Natural killer cell (primary cell): Measurements from ENCODE around the gene CCDC66. TPM values are rescaled to one million over a fixed set of nuclear protein-coding genes. Genes with fewer than 3 reads are reported as not detected.

Experiments used
- ATAC-seq, 3 donors: fragments of 150-1000 bp in 2 of 3; fragments of 200-7000 bp in 1 of 3; cut with Tn5 transposase; 1 replicate in 1 of 3; 2 replicates in 2 of 3; pipeline ENCODE4 v1.10.0; 2021; ENCODE audit warnings: mild to moderate bottlenecking in 2 of 3, moderate library complexity in 2 of 3
- DNase-seq, 2 donors: peaks; one replicate each; pipeline versions ENCODE4 v3.0.0 to v3.0.0-alpha.2; 2013 to 2021; ENCODE audit warnings: mixed read lengths in 1 of 2
- H3K27ac ChIP-seq: one replicate; pipeline ENCODE4 v1.5.1; 2013; ENCODE audit warnings: mild to moderate bottlenecking, low read length
- H3K27me3 ChIP-seq: one replicate; pipeline ENCODE4 v1.6.1; 2013; ENCODE audit warnings: low read length; ENCODE audit not compliant: control insufficient read depth, insufficient read depth
- H3K36me3 ChIP-seq: one replicate; pipeline ENCODE4 v1.6.1; 2013; ENCODE audit warnings: low read length; ENCODE audit not compliant: control insufficient read depth, insufficient read depth
- H3K4me1 ChIP-seq: one replicate; pipeline ENCODE4 v1.6.1; 2013; ENCODE audit warnings: low read length; ENCODE audit not compliant: control insufficient read depth, insufficient read depth
- H3K4me3 ChIP-seq: one replicate; pipeline ENCODE4 v1.5.1; 2013; ENCODE audit warnings: low read length
- H3K9me3 ChIP-seq: one replicate; pipeline ENCODE4 v1.6.1; 2013; ENCODE audit warnings: low read length; ENCODE audit not compliant: control insufficient read depth, insufficient read depth
- H3K27ac Mint-ChIP-seq, 2 donors: one replicate each; pipeline ENCODE4 v1.8.0; 2022; ENCODE audit warnings: mild to moderate bottlenecking in 2 of 2, mixed read lengths in 2 of 2, moderate library complexity in 1 of 2
- H3K27me3 Mint-ChIP-seq, 2 donors: one replicate each; pipeline ENCODE4 v1.8.0; 2022; ENCODE audit warnings: low read depth in 2 of 2, mixed read lengths in 2 of 2
- H3K36me3 Mint-ChIP-seq: one replicate; pipeline ENCODE4 v1.8.0; 2022; ENCODE audit warnings: mixed read lengths
- H3K4me1 Mint-ChIP-seq, 2 donors: one replicate each; pipeline ENCODE4 v1.8.0; 2022; ENCODE audit warnings: mixed read lengths in 2 of 2
- H3K4me3 Mint-ChIP-seq: one replicate; pipeline ENCODE4 v1.8.0; 2022; ENCODE audit warnings: mild to moderate bottlenecking, moderate library complexity, mixed read lengths
- H3K9me3 Mint-ChIP-seq, 2 donors: one replicate each; pipeline ENCODE4 v1.8.0; 2022; ENCODE audit warnings: mixed read lengths in 2 of 2
- WGBS: methylation state at CpG from one replicate; pipeline ENCODE4 v1.1.7; 2013; ENCODE audit warnings: missing lambda C conversion rate; ENCODE audit not compliant: insufficient coverage; 5-methylcytosine and 5-hydroxymethylcytosine counted together
- intact Hi-C: fragments of 100-400 bp; cut with micrococcal nuclease; formaldehyde crosslinking; loops from one replicate; pipeline ENCODE4 v1.14.2; 2022
- total RNA-seq, 4 donors: library from RNA; stranded (reverse); fragments of 120-200 nt in 1 of 4; gene quantifications; one replicate each; pipeline versions ENCODE4 v1.2.3 to v1.2.4, GENCODE V29; 2013 to 2022
- TF ChIP-seq, protein P1 (sequence below): fragments of 200-600 bp; IDR thresholded peaks from one replicate; pipeline ENCODE4 v1.8.0; 2022; ENCODE audit warnings: antibody characterized with exemption

CCDC66 gene
- total RNA-seq, 3 donors from 2014 or later (not counting 1 experiment from before 2014, with no cell fraction given), result 25.5 to 36.0 (median 35.0) TPM

DNA sequence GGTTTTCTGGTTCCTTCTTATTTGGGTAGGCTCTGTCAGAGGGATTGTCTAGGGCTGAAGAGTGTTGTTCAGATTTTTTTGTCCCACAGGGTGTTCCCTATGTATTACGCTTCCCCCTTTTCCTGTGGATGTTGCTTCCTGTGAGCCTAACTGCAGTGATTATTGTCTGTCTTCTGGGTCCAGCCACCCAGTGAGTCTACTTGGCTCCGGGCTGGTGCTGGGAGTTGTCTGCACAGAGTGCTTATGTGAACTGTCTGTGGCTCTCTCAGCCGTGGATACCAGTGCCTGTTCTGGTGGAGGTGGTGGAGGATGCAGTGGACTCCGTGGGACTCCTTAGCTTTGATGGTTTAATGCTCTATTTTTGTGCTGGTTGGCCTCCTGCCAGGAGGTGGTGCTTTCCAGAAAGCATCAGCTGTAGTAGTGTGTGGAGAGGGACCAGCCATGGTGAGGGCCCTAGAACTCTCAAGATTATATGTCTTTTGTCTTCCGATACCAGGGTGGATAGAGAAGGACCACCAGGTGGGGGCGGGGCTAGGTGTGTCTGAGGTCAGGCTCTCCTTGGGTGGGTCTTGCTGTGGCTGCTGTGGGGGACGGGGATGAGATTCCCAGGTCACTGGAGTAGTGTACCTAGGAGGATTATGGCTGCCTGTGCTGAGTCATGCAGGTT is 53.8 kb downstream of the CCDC66 start:
- no peaks in the 10 kb centered on the region for H3K9me3 ChIP-seq
- H3K27ac Mint-ChIP-seq, result no peak overlapping the region
- H3K27ac ChIP-seq, result no peak overlapping the region
- H3K4me1 Mint-ChIP-seq, result peaks cover 34 to 37% of the 10 kb centered on the region in 2 donors
- no peak overlapping the region for H3K4me3 Mint-ChIP-seq
- peaks cover 11% of the 10 kb centered on the region for H3K36me3 ChIP-seq
- DNase-seq (no peak), ATAC-seq (no peak)
- H3K4me1 ChIP-seq, result peaks cover 21% of the 10 kb centered on the region
- TF ChIP-seq, protein P1, sequence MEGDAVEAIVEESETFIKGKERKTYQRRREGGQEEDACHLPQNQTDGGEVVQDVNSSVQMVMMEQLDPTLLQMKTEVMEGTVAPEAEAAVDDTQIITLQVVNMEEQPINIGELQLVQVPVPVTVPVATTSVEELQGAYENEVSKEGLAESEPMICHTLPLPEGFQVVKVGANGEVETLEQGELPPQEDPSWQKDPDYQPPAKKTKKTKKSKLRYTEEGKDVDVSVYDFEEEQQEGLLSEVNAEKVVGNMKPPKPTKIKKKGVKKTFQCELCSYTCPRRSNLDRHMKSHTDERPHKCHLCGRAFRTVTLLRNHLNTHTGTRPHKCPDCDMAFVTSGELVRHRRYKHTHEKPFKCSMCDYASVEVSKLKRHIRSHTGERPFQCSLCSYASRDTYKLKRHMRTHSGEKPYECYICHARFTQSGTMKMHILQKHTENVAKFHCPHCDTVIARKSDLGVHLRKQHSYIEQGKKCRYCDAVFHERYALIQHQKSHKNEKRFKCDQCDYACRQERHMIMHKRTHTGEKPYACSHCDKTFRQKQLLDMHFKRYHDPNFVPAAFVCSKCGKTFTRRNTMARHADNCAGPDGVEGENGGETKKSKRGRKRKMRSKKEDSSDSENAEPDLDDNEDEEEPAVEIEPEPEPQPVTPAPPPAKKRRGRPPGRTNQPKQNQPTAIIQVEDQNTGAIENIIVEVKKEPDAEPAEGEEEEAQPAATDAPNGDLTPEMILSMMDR, result no peak
- H3K27me3 ChIP-seq, result no peaks in the 10 kb centered on the region
- intact Hi-C loops, result no loop called here
- no peaks in the 10 kb centered on the region for H3K9me3 Mint-ChIP-seq
- H3K36me3 Mint-ChIP-seq, result no peaks in the 10 kb centered on the region
- 88% methylated on average over 7 of the region's 7 CpGs for WGBS
- no peak overlapping the region for H3K4me3 ChIP-seq
- no peaks in the 10 kb centered on the region for H3K27me3 Mint-ChIP-seq

DNA sequence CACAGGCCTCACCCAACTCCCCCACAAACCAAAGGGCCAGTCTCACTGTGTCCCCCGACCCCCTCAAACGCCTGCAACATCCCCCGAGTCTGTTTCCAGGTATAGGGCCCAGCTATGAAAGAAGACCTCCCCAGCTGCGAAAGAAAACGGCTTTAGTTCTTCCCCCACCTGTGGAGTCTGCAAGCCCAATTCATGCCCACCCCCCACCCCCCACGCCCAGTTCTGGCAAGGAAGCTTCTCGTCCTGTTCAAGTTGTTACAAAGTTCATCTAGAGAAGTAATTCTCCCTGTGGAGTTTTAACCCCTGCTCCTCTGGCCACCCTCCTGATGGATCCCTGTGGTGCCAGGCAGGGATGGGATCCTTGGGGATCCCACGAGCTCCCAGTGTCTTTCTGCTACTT is 54.4 kb downstream of the CCDC66 start:
- no peak overlapping the region for H3K27ac Mint-ChIP-seq
- ATAC-seq (no peak), DNase-seq (no peak)
- 95% methylated on average over 5 of the region's 8 CpGs for WGBS
- TF ChIP-seq, protein P1, result no peak
- Histone ChIP-seq H3K4me1 (peaks cover 21% of the 10 kb centered on the region), H3K4me3 (no peak overlapping the region), H3K36me3 (peaks cover 9% of the 10 kb centered on the region), H3K27me3 (no peaks in the 10 kb centered on the region), H3K27ac (no peak overlapping the region), H3K9me3 (no peaks in the 10 kb centered on the region)
- no peak overlapping the region for H3K4me3 Mint-ChIP-seq
- H3K9me3 Mint-ChIP-seq, result no peaks in the 10 kb centered on the region
- intact Hi-C loops, result no loop called here
- H3K4me1 Mint-ChIP-seq, result peaks cover 37 to 40% of the 10 kb centered on the region in 2 donors
- no peaks in the 10 kb centered on the region for H3K27me3 Mint-ChIP-seq
- H3K36me3 Mint-ChIP-seq, result no peaks in the 10 kb centered on the region

DNA sequence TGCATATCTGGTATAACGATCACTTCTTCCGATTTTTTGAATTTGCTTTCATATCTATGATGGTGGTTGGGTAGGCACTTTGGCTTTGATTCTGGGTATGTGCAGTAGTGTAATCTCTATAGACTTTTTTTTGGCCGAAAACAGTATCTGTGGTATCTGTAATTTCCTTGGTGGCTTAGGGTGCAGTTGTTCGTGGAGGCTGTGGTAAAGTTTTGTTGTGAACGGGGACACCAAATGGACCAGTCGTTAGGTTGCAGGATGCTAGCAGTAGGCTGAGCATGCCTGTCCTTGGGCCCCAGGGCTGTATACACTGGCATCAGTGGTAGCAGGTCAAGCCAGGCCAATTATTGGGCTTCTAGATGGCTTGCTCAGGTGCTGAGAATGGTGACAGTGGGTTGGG is 55.2 kb downstream of the CCDC66 start:
- DNase-seq, result peak in 1 of 2 donors; percentile 19
- H3K36me3 Mint-ChIP-seq, result no peaks in the 10 kb centered on the region

More for the DNA sequence above, 55.2 kb downstream of the CCDC66 start:
- 59% methylated on average over 6 of the region's 6 CpGs for WGBS
- TF ChIP-seq, protein P1, result no peak
- peaks cover 7% of the 10 kb centered on the region for H3K36me3 ChIP-seq
- H3K4me3 ChIP-seq, result no peak overlapping the region
- Mint-ChIP-seq H3K4me1 (peaks cover 36 to 48% of the 10 kb centered on the region in 2 donors), H3K27me3 (no peaks in the 10 kb centered on the region), H3K27ac (no peak overlapping the region), H3K9me3 (no peaks in the 10 kb centered on the region), H3K4me3 (no peak overlapping the region)
- peak in 1 of 3 donors; percentile 52 for ATAC-seq
- no peaks in the 10 kb centered on the region for H3K9me3 ChIP-seq
- peaks cover 21% of the 10 kb centered on the region for H3K4me1 ChIP-seq
- H3K27ac ChIP-seq, result no peak overlapping the region
- H3K27me3 ChIP-seq, result no peaks in the 10 kb centered on the region
- intact Hi-C loops, result no loop called here
